ENCODE measurements around the gene DYNC1H1. TPM values are rescaled to one million over a fixed set of nuclear protein-coding genes. Genes with fewer than 3 reads are reported as not detected.

The DYNC1H1 gene
- total and polyA plus RNA-seq, 7 donors: 117 to 634 (median 332) TPM

DNA sequence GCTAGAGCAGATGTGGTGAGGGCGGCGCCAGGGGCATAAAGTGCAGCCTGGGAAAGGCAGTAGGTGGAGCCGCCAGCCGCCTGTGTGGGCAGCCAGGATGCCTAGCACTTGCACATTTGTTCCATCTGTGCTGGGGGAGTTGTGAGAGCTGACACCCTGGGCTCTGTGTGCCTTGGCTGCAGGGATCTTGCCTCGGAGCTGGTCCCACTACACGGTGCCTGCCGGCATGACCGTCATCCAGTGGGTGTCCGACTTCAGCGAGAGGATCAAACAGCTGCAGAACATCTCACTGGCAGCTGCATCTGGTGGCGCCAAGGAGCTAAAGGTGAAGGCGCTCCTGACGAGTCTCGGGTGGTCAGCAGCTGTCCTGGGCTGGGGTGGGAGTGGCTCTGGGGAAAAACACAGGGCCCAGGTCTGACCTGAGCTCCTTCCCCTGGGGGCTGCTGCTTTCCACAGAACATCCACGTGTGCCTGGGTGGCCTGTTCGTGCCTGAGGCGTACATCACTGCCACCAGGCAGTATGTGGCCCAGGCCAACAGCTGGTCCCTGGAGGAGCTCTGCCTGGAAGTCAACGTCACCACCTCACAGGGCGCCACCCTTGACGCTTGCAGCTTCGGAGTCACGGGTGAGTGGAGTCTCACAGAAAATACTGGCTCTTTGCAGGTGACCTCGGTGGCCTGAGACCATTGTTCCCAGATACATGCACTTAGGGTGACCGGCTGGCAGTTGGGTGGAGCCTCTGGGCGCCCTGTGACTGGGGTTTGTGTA lies 85.1 kb downstream of the DYNC1H1 start:
- peaks cover 34% of the 10 kb centered on the region for H3K4me1 ChIP-seq
- intact Hi-C loops (cut with DNase I): loop anchor here (2.0 to 5.0 kb wide), 2 partner anchors 39 to 263 kb away; no protein-coding TSS in a partner anchor
- ATAC-seq (no peak), DNase-seq (no peak)
- no peak overlapping the region for H3K4me3 ChIP-seq
- peak overlapping the region; percentile 27 for H3K27ac ChIP-seq
- whole genome bisulfite sequencing, 3 donors: 55 to 73% (median 58%) methylated on average over 25 of the region's 25 CpGs
- H3K9me3 ChIP-seq: no peaks in the 10 kb centered on the region
- H3K36me3 ChIP-seq (ENCODE audit: insufficient read depth in 1 of 2, low read depth in 1 of 2): peaks cover 0 to 86% of the 10 kb centered on the region in 2 donors
- TF ChIP-seq, protein P1, sequence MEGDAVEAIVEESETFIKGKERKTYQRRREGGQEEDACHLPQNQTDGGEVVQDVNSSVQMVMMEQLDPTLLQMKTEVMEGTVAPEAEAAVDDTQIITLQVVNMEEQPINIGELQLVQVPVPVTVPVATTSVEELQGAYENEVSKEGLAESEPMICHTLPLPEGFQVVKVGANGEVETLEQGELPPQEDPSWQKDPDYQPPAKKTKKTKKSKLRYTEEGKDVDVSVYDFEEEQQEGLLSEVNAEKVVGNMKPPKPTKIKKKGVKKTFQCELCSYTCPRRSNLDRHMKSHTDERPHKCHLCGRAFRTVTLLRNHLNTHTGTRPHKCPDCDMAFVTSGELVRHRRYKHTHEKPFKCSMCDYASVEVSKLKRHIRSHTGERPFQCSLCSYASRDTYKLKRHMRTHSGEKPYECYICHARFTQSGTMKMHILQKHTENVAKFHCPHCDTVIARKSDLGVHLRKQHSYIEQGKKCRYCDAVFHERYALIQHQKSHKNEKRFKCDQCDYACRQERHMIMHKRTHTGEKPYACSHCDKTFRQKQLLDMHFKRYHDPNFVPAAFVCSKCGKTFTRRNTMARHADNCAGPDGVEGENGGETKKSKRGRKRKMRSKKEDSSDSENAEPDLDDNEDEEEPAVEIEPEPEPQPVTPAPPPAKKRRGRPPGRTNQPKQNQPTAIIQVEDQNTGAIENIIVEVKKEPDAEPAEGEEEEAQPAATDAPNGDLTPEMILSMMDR (IDR thresholded peaks at IDR 0.05): no peak
- H3K27me3 ChIP-seq (ENCODE audit: insufficient read depth in 3 of 3, low read length in 2 of 3): no peaks in the 10 kb centered on the region

- 71 to 72% (median 72%) methylated on average over 12 of the region's 12 CpGs for WGBS, 3 donors
- H3K27ac ChIP-seq: peak overlapping the region; percentile 27
- peaks cover 34% of the 10 kb centered on the region for H3K4me1 ChIP-seq
- no peak overlapping the region for H3K4me3 ChIP-seq
- H3K36me3 ChIP-seq (ENCODE audit: insufficient read depth in 1 of 2, low read depth in 1 of 2): peaks cover 0 to 81% of the 10 kb centered on the region in 2 donors
- ATAC-seq (no peak), DNase-seq (no peak)
- no peaks in the 10 kb centered on the region for H3K27me3 ChIP-seq (ENCODE audit: insufficient read depth in 3 of 3, low read length in 2 of 3)
- intact Hi-C loops (cut with DNase I): loop anchor here in 1 of 2 donors (2.0 kb wide), 1 partner anchor 39 kb away; no protein-coding TSS in a partner anchor
- TF ChIP-seq, protein P1 (IDR thresholded peaks at IDR 0.05): no peak
- no peaks in the 10 kb centered on the region for H3K9me3 ChIP-seq
Measured at GRCh38 chr14:102050026-102050405, 85.6 kb downstream of the DYNC1H1 start.

GRCh38 chr14:102050625-102051024 lies 86.3 kb downstream of the DYNC1H1 start:
- H3K36me3 ChIP-seq (ENCODE audit: insufficient read depth in 1 of 2, low read depth in 1 of 2): peaks cover 0 to 75% of the 10 kb centered on the region in 2 donors
- no peak overlapping the region for H3K4me3 ChIP-seq
- peak overlapping the region; percentile 36 for H3K27ac ChIP-seq
- peak; percentile 51 to 77 for DNase-seq
- H3K27me3 ChIP-seq (ENCODE audit: insufficient read depth in 3 of 3, low read length in 2 of 3): no peaks in the 10 kb centered on the region
- H3K4me1 ChIP-seq: peaks cover 32% of the 10 kb centered on the region
- intact Hi-C loops (cut with DNase I): loop anchor here in 1 of 2 donors (2.0 kb wide), 1 partner anchor 38 kb away; no protein-coding TSS in a partner anchor
- H3K9me3 ChIP-seq: no peaks in the 10 kb centered on the region
- TF ChIP-seq, protein P1 (IDR thresholded peaks at IDR 0.05): no peak
- 28 to 31% (median 28%) methylated on average over 11 of the region's 11 CpGs for WGBS, 3 donors
- ATAC-seq: peak; percentile 27 to 76 (median 71)

GRCh38 chr14:102052522-102052921 lies 88.1 kb downstream of the DYNC1H1 start:
- WGBS, 3 donors: 85 to 88% (median 87%) methylated on average over 10 of the region's 10 CpGs
- no peak overlapping the region for H3K4me3 ChIP-seq
- intact Hi-C loops (cut with DNase I): no loop called here

More at GRCh38 chr14:102052522-102052921, 88.1 kb downstream of the DYNC1H1 start:
- peaks cover 0 to 59% of the 10 kb centered on the region in 2 donors for H3K36me3 ChIP-seq (ENCODE audit: insufficient read depth in 1 of 2, low read depth in 1 of 2)
- TF ChIP-seq, protein P1 (IDR thresholded peaks at IDR 0.05): no peak
- H3K27ac ChIP-seq: no peak overlapping the region
- no peaks in the 10 kb centered on the region for H3K9me3 ChIP-seq
- DNase-seq (peak in 1 of 2 donors; percentile 46), ATAC-seq (no peak)
- peaks cover 17% of the 10 kb centered on the region for H3K4me1 ChIP-seq
- no peaks in the 10 kb centered on the region for H3K27me3 ChIP-seq (ENCODE audit: insufficient read depth in 3 of 3, low read length in 2 of 3)

Data from psoas muscle (tissue), 8 donors.